ENCODE results near the gene LMOD1. TPM values are rescaled to one million over a fixed set of nuclear protein-coding genes. Genes with fewer than 3 reads are reported as not detected.
"Not testable (repeated sequence)": the region's sequence is repeated elsewhere in the genome, so short reads cannot be mapped to it uniquely, and the experiment has no call there.

LMOD1 gene
- total and polyA plus RNA-seq, 4 experiments from 2014 or later: not detected

DNA sequence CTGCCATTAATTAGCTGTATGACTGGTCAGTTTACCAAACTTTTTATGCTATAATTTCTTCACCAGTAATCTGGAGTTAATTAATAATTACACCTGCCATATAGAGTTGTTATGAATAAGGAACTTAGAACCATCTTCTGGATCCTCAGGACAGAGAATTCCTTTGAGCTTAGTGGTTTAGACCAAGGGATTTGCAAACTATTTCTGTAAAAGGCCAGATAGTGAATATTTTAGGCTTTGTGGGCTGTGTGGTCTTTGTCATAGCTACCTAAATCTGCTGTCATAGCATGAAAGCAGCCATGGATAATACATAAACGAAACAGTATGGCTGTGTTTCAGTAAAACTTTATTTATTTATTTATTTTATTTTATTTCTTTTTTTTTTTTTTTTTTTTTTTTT lies 17.9 kb upstream of the LMOD1 start:
- ChIA-PET CTCF (ENCODE audit: partially characterized antibody) (interaction anchor here (1.8 kb wide), 1 partner anchor 35 kb away, joined by 7 read pairs; no protein-coding TSS in a partner anchor), POLR2A (ENCODE audit: partially characterized antibody) (interaction anchor here (1.4 to 1.7 kb wide), 2 partner anchors 9 to 19 kb away, joined by 3 to 7 read pairs; partner anchors contain the start of genes RNPEP and TIMM17A)
- no peaks in the 10 kb centered on the region for H3K27me3 ChIP-seq (ENCODE audit: insufficient read depth, low read length)
- H3K36me3 ChIP-seq (ENCODE audit: insufficient read depth, low read length): peaks cover 52% of the 10 kb centered on the region
- H3K4me3 ChIP-seq (ENCODE audit: low read length in 2 of 2): no peak overlapping the region
- Mint-ChIP-seq H3K9me3 (no peaks in the 10 kb centered on the region), H3K4me1 (peaks cover 0 to 4% (median 0%) of the 10 kb centered on the region in 4 donors), H3K4me3 (no peak overlapping the region), H3K27ac (no peak overlapping the region), H3K36me3 (peaks cover 47 to 60% of the 10 kb centered on the region in 2 donors), H3K27me3 (no peaks in the 10 kb centered on the region)
- H3K9me3 ChIP-seq (ENCODE audit: control insufficient read depth in 1 of 2, low read length in 2 of 2): no peaks in the 10 kb centered on the region
- DNase-seq: no peak
- no peak overlapping the region for H3K27ac ChIP-seq (ENCODE audit: low read depth, low read length)
- intact Hi-C loops (cut with micrococcal nuclease): no loop called here
- H3K4me1 ChIP-seq (ENCODE audit: insufficient read depth, low read length): no peaks in the 10 kb centered on the region

DNA sequence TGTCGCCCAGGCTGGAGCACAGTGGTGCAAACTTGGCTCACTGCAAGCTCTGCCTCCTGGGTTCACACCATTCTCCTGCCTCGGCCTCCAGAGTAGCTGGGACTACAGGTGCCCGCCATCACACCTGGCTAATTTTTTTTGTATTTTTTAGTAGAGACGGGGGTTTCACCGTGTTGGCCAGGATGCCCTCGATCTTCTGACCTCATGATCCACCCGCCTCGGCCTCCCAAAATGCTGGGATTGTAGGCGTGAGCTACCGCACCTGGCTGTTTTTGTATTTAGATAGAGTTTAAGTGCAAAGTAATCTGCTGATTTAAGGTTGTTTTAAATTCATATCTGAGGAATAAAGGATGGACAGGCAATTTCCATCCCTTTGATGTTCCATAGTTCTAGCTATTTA lies 16.0 kb upstream of the LMOD1 start:
- CTCF ChIA-PET (ENCODE audit: partially characterized antibody): interaction anchor here (1.1 to 2.7 kb wide), 4 partner anchors 10 to 134 kb away, joined by 3 to 9 read pairs (median 3); no protein-coding TSS in a partner anchor
- DNase-seq; H3K4me3 Mint-ChIP-seq; H3K27ac Mint-ChIP-seq; H3K9me3 Mint-ChIP-seq; intact Hi-C loops (cut with micrococcal nuclease); H3K4me3 ChIP-seq (ENCODE audit: low read length in 2 of 2); H3K9me3 ChIP-seq (ENCODE audit: control insufficient read depth in 1 of 2, low read length in 2 of 2); H3K27me3 ChIP-seq (ENCODE audit: insufficient read depth, low read length); POLR2A ChIA-PET (ENCODE audit: partially characterized antibody); H3K4me1 Mint-ChIP-seq; H3K27ac ChIP-seq (ENCODE audit: low read depth, low read length); H3K27me3 Mint-ChIP-seq; H3K4me1 ChIP-seq (ENCODE audit: insufficient read depth, low read length): not testable (repeated sequence)
- H3K36me3 Mint-ChIP-seq: peaks cover 47 to 62% of the 10 kb centered on the region in 2 donors
- peaks cover 51% of the 10 kb centered on the region for H3K36me3 ChIP-seq (ENCODE audit: insufficient read depth, low read length)

DNA sequence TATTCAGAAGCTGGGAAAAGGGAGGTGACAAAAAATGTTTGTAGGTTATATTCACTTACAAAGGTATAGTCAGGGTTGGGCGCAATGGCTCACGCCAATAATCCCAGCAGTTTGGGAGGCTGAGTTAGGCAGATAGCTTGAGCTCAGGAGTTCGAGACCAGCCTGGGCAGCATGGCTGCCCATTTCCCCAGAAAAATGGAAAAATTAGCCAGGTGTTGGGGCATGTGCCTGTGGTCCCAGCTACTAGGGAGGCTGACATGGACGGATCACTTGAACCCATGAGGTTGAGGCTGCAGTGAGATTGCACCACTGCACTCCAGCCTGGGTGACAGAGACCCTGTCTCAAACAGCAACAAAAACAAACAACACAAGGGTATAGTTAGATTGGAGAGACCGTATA lies 12.0 kb upstream of the LMOD1 start:
- H3K27me3 ChIP-seq (ENCODE audit: insufficient read depth, low read length): no peaks in the 10 kb centered on the region
- H3K27me3 Mint-ChIP-seq: no peaks in the 10 kb centered on the region
- intact Hi-C loops (cut with micrococcal nuclease): loop anchor here (5.0 kb wide), 2 partner anchors 131 to 389 kb away; partner anchors contain the start of genes IPO9 and PPP1R12B
- H3K4me3 ChIP-seq (ENCODE audit: low read length in 2 of 2): no peak overlapping the region
- H3K9me3 Mint-ChIP-seq: peaks cover 0 to 2% (median 0%) of the 10 kb centered on the region in 8 donors
- H3K9me3 ChIP-seq (ENCODE audit: control insufficient read depth in 1 of 2, low read length in 2 of 2): no peaks in the 10 kb centered on the region
- H3K4me1 Mint-ChIP-seq: peaks cover 12 to 30% (median 22%) of the 10 kb centered on the region in 4 donors
- H3K4me3 Mint-ChIP-seq: no peak overlapping the region
- peaks cover 26% of the 10 kb centered on the region for H3K36me3 ChIP-seq (ENCODE audit: insufficient read depth, low read length)
- ChIA-PET POLR2A (ENCODE audit: partially characterized antibody) (interaction anchor here (1.1 to 1.2 kb wide), 2 partner anchors 15 to 25 kb away, joined by 3 read pairs; partner anchors contain the start of gene RNPEP), CTCF (ENCODE audit: partially characterized antibody) (interaction anchor here (0.9 to 1.6 kb wide), 3 partner anchors 16 to 62 kb away, joined by 3 to 7 read pairs (median 7); no protein-coding TSS in a partner anchor)
- peaks cover 25 to 52% of the 10 kb centered on the region in 2 donors for H3K36me3 Mint-ChIP-seq
- H3K27ac ChIP-seq (ENCODE audit: low read depth, low read length): no peak overlapping the region
- no peak for DNase-seq
- no peak overlapping the region for H3K27ac Mint-ChIP-seq
- peaks cover 19% of the 10 kb centered on the region for H3K4me1 ChIP-seq (ENCODE audit: insufficient read depth, low read length)

DNA sequence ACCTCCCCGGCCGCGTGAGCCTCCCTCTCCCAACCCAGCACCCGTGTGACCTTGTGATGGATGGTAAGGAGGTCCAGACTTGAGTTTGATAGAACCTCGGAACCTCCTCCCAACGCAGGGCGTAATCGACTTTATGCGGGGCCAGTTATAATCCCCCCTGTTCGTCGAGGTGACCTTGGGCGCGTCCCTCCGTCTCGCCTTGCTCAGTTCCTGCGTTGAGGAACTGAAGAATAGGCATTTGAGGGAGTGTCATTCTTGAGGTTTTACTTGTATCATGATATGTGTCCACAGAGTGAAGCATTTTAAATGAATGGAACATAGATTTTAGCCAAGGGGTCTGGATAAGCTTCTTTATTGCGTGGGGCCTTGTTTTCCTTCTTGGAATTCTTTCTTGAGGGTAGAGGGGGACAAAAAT lies 9.4 kb upstream of the LMOD1 start:
- Mint-ChIP-seq H3K9me3 (peaks cover 0 to 2% (median 0%) of the 10 kb centered on the region in 8 donors), H3K27ac (peak overlapping the region; percentile 97 to 99 (median 98)), H3K36me3 (peaks cover 12 to 34% of the 10 kb centered on the region in 2 donors), H3K4me3 (peak overlapping the region; percentile 92 to 99 (median 98)), H3K4me1 (peaks cover 12 to 30% (median 20%) of the 10 kb centered on the region in 4 donors), H3K27me3 (no peaks in the 10 kb centered on the region)
- Histone ChIP-seq H3K27me3 (ENCODE audit: insufficient read depth, low read length) (no peaks in the 10 kb centered on the region), H3K4me3 (ENCODE audit: low read length in 2 of 2) (peak overlapping the region; percentile 83 to 99), H3K9me3 (ENCODE audit: control insufficient read depth in 1 of 2, low read length in 2 of 2) (no peaks in the 10 kb centered on the region), H3K27ac (ENCODE audit: low read depth, low read length) (peak overlapping the region; percentile 83), H3K4me1 (ENCODE audit: insufficient read depth, low read length) (peaks cover 19% of the 10 kb centered on the region), H3K36me3 (ENCODE audit: insufficient read depth, low read length) (peaks cover 16% of the 10 kb centered on the region)
- DNase-seq: no peak
- CTCF ChIA-PET (ENCODE audit: partially characterized antibody): interaction anchor here (1.0 to 3.1 kb wide), 2 partner anchors 44 to 60 kb away, joined by 3 to 16 read pairs; no protein-coding TSS in a partner anchor
- POLR2A ChIA-PET (ENCODE audit: partially characterized antibody): interaction anchor here (0.7 to 3.3 kb wide), 5 partner anchors 8 to 126 kb away, joined by 3 to 20 read pairs (median 7); partner anchors contain the start of genes LMOD1 and RNPEP
- intact Hi-C loops (cut with micrococcal nuclease): loop anchor here (1.0 to 5.0 kb wide), 4 partner anchors 27 to 392 kb away; partner anchors contain the start of genes IPO9, PPP1R12B and RNPEP

DNA sequence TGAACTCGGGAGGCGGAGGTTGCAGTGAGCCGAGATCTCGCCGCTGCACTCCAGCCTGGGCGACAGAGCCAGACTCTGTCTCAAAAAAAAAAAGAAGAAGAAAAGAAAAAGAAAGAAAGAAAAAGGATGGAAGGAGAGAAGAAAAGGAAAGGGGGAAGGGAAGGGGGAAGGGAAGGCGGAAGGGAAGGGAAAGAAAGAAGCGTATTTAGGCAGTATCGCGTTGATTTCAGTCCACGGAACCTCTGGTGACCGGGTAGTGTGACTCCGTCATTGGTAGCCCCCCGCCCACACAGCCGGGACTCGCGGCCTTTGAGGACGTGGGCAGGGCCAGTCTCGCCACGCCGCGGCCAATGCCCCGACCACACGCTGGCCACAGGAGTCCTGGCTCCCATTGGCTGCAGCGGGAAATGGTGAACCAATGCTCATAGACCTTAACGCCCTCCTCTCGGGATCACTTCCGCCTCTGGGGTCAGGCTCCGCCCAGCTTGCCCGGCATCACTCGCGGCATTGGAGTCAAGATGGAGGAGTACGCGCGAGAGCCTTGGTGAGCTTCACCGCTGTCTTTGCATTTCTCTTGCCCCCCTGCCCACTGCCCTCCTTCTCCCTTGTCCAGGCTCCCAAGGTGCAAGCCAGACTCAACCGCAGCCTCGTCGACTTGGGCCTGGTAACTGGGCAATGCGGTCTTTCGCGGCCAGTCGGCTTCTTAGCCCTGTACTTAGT lies 8.8 kb upstream of the LMOD1 start, which contains the start of gene TIMM17A:
Gene TIMM17A (plus strand): TSS at position 495 of the 720 bp plus-strand sequence. CDS start 24 bp downstream, at position 519.
- CTCF ChIA-PET (ENCODE audit: partially characterized antibody): interaction anchor here (1.0 to 3.1 kb wide), 3 partner anchors 18 to 59 kb away, joined by 3 to 16 read pairs (median 5); no protein-coding TSS in a partner anchor
- intact Hi-C loops (cut with micrococcal nuclease): loop anchor here (1.0 to 5.0 kb wide), 4 partner anchors 27 to 392 kb away; partner anchors contain the start of genes IPO9, PPP1R12B and RNPEP
- Histone ChIP-seq H3K9me3 (ENCODE audit: control insufficient read depth in 1 of 2, low read length in 2 of 2) (no peaks in the 10 kb centered on the region), H3K27me3 (ENCODE audit: insufficient read depth, low read length) (no peaks in the 10 kb centered on the region), H3K36me3 (ENCODE audit: insufficient read depth, low read length) (peaks cover 11% of the 10 kb centered on the region), H3K27ac (ENCODE audit: low read depth, low read length) (peak within 1 kb of the TSS; percentile 83), H3K4me3 (ENCODE audit: low read length in 2 of 2) (peak within 1 kb of the TSS; percentile 83 to 99), H3K4me1 (ENCODE audit: insufficient read depth, low read length) (peaks cover 19% of the 10 kb centered on the region)
- DNase-seq: peak; percentile 90 to 95 (median 90)
- POLR2A ChIA-PET (ENCODE audit: partially characterized antibody): interaction anchor here (0.7 to 3.3 kb wide), 6 partner anchors 9 to 126 kb away, joined by 3 to 20 read pairs (median 6); partner anchors contain the start of genes LMOD1 and RNPEP
- Mint-ChIP-seq H3K4me3 (peak within 1 kb of the TSS; percentile 92 to 99 (median 98)), H3K27me3 (no peaks in the 10 kb centered on the region), H3K9me3 (peaks cover 0 to 2% (median 0%) of the 10 kb centered on the region in 8 donors), H3K27ac (peak within 1 kb of the TSS; percentile 97 to 99 (median 98)), H3K4me1 (peaks cover 12 to 30% (median 20%) of the 10 kb centered on the region in 4 donors), H3K36me3 (peaks cover 9 to 30% of the 10 kb centered on the region in 2 donors)

DNA sequence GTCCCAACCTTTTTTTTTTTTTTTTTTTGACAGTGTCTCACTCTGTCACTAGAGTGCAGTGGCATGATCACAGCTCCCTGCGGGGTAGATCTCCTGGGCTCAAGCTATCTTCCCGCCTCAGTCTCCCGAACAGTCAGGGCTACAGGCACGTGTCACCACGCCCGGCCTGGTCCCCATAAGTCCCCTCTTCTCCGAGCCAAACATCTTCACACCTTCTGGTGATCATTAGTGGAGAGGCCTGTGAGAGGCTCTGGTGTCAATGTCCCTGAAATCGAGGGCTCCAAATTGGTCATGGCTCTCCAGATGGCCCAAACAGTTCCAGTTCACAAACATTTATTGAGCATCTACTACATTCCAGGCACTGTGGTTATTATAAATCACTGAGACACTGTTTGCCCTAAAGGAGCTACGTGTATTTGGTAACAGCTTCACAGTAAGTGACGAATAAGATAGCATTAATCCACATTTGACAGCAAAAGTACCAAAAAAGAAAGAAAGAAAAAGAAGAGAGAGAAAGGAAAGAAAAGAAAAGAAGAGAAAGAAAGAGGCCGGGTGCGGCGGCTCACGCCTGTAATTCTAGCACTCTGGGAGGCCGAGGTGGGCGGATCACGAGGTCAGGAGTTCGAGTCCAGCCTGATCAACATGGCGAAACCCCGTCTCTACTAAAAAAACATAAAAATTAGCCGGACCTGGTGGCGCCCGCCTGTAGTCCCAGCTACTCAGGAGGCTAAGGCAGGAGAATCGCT lies 8.1 kb upstream of the LMOD1 start:
- Histone ChIP-seq H3K27me3 (ENCODE audit: insufficient read depth, low read length) (no peaks in the 10 kb centered on the region), H3K27ac (ENCODE audit: low read depth, low read length) (peak overlapping the region; percentile 83), H3K4me3 (ENCODE audit: low read length in 2 of 2) (peak overlapping the region; percentile 83 to 99), H3K36me3 (ENCODE audit: insufficient read depth, low read length) (peaks cover 10% of the 10 kb centered on the region), H3K9me3 (ENCODE audit: control insufficient read depth in 1 of 2, low read length in 2 of 2) (no peaks in the 10 kb centered on the region), H3K4me1 (ENCODE audit: insufficient read depth, low read length) (peaks cover 19% of the 10 kb centered on the region)
- H3K4me1 Mint-ChIP-seq: peaks cover 12 to 30% (median 20%) of the 10 kb centered on the region in 4 donors
- no peaks in the 10 kb centered on the region for H3K27me3 Mint-ChIP-seq
- H3K27ac Mint-ChIP-seq: peak overlapping the region; percentile 97 to 99 (median 98)
- no peak for DNase-seq
- POLR2A ChIA-PET (ENCODE audit: partially characterized antibody): interaction anchor here (0.9 to 3.3 kb wide), 5 partner anchors 9 to 125 kb away, joined by 3 to 20 read pairs (median 7); partner anchors contain the start of genes LMOD1 and RNPEP
- CTCF ChIA-PET (ENCODE audit: partially characterized antibody): interaction anchor here (0.6 to 3.1 kb wide), 4 partner anchors 9 to 59 kb away, joined by 3 to 16 read pairs (median 4); partner anchors contain the start of gene LMOD1
- H3K36me3 Mint-ChIP-seq: peaks cover 9 to 29% of the 10 kb centered on the region in 2 donors
- peak overlapping the region; percentile 92 to 99 (median 98) for H3K4me3 Mint-ChIP-seq
- intact Hi-C loops (cut with micrococcal nuclease): loop anchor here (1.0 to 5.0 kb wide), 4 partner anchors 28 to 393 kb away; partner anchors contain the start of genes IPO9, PPP1R12B and RNPEP
- peaks cover 0 to 2% (median 0%) of the 10 kb centered on the region in 8 donors for H3K9me3 Mint-ChIP-seq
